ENCODE results near the gene AOPEP. TPM values are rescaled to one million over a fixed set of nuclear protein-coding genes. Genes with fewer than 3 reads are reported as not detected.

Gene AOPEP
- polyA plus RNA-seq, 2 of the 4 experiments (the other 2 are of a cell fraction), result 226 to 266 TPM

DNA sequence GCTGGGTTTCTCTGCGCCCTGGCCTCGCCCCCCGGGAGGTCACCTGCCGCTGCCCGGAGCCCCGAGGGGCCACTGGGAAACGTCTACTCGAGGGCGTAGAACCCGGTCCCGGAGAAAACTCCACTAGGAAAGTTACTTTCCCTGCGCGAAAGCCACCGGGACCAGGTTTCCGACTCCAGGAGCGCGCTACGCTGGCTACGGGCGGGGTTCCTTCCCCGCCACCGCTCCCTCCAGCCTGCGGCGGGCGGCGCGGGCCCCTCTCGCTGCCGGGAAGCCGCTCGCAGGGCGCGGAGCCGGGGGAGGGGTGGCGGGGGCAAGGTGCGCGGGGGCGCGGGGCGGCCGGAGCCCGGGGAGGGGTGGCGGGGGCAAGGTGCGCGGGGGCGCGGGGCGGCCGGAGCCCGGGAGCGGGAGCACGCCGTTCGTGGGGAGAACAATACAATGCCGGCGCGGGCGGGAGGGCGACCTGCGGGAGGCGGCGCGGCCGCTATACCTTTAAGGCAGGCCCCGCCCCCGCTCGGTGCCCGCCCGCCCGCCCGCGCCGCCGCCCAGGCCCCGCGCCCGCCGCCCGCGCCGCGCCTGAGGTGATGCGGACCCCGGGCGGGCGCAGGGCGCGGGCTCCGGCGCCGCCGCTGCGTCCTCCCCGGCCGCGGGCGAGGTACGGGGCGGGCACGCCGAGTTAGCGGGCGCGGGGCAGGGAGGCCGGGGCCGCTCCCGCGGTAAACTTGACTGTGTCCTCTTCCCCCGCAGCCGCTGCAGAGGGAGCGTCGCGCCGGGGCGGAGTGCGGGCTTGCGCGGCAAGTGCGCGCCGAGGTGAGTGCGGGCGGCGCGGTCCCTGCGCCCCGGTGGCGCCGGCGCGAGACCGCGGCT, 278.1 kb downstream of the AOPEP start:
- 0% methylated on average over 8 of the region's 133 CpGs for WGBS (ENCODE audit: missing lambda C conversion rate)
- Histone ChIP-seq H3K4me3 (peak overlapping the region; percentile 87), H3K4me2 (peak overlapping the region; percentile 98), H3K27ac (peak overlapping the region; percentile 99 to 100), H3K9me3 (no peaks in the 10 kb centered on the region), H3K4me1 (peaks cover 44% of the 10 kb centered on the region)
- ATAC-seq (peak; percentile 57 to 76), DNase-seq (ENCODE audit: low read depth in 1 of 2, low spot score in 1 of 2) (peak in 1 of 2 experiments; percentile 74), FAIRE-seq (no peak)
- POLR2A ChIA-PET, result interaction anchor here (1.0 to 1.6 kb wide), 5 partner anchors 58 to 221 kb away, joined by 3 to 12 read pairs (median 3); no protein-coding TSS in a partner anchor
- CTCF ChIA-PET, result interaction anchor here (1.0 to 1.2 kb wide), 2 partner anchors 24 to 123 kb away, joined by 3 read pairs; no protein-coding TSS in a partner anchor
- TF ChIP-seq, protein P1, sequence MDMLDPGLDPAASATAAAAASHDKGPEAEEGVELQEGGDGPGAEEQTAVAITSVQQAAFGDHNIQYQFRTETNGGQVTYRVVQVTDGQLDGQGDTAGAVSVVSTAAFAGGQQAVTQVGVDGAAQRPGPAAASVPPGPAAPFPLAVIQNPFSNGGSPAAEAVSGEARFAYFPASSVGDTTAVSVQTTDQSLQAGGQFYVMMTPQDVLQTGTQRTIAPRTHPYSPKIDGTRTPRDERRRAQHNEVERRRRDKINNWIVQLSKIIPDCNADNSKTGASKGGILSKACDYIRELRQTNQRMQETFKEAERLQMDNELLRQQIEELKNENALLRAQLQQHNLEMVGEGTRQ (IDR thresholded peaks at IDR 0.05), result no peak
- TF ChIP-seq FOXS1 (CRISPR knock-in tag; IDR thresholded peaks at IDR 0.05) (no peak), CTCF (IDR thresholded peaks at IDR 0.05) (no peak), ATOH8 (CRISPR knock-in tag; IDR thresholded peaks at IDR 0.05; ENCODE audit: low read depth) (no peak), SMC3 (IDR thresholded peaks at IDR 0.05) (no peak; the same call in 2 of the 3 replicates), RFX5 (IDR thresholded peaks at IDR 0.05) (no peak), MAFK (IDR thresholded peaks at IDR 0.05; ENCODE audit: partially characterized antibody) (no peak), ESRRA (IDR thresholded peaks at IDR 0.05; ENCODE audit: borderline replicate concordance, low read length) (no peak), CEBPB (IDR thresholded peaks at IDR 0.05) (no peak), CBX8 (IDR thresholded peaks at IDR 0.05) (no peak), RAD21 (conservative IDR thresholded peaks at IDR 0.05 in 1 of 2, IDR thresholded peaks at IDR 0.05 in 1 of 2) (no peak; a peak in 1 of 5 replicates), RNF2 (IDR thresholded peaks at IDR 0.05; ENCODE audit: borderline replicate concordance, low read depth) (no peak), ZNF302 (CRISPR knock-in tag; IDR thresholded peaks at IDR 0.05) (no peak), FOSB (CRISPR knock-in tag; IDR thresholded peaks at IDR 0.05) (no peak; the same call in 1 of the 2 replicates), GATA3 (IDR thresholded peaks at IDR 0.05; ENCODE audit: borderline replicate concordance) (no peak; the same call in 1 of the 2 replicates), TP53 (CRISPR knock-in tag; IDR thresholded peaks at IDR 0.05) (peak; percentile 84; the same call in 1 of the 2 replicates), HOXA7 (CRISPR knock-in tag; IDR thresholded peaks at IDR 0.05) (no peak; the same call in 1 of the 2 replicates), EHMT2 (IDR thresholded peaks at IDR 0.05; ENCODE audit: low read depth) (no peak), HOXB5 (CRISPR knock-in tag; IDR thresholded peaks at IDR 0.05) (peak; percentile 63), MYC (IDR thresholded peaks at IDR 0.05; ENCODE audit: borderline replicate concordance, low read length) (no peak), HEYL (CRISPR knock-in tag; IDR thresholded peaks at IDR 0.05) (no peak), HOXB13 (CRISPR knock-in tag; IDR thresholded peaks at IDR 0.05; ENCODE audit: low read depth) (no peak), POLR2AphosphoS2 (conservative IDR thresholded peaks at IDR 0.05; ENCODE audit: low read length) (peak; percentile 67; the same call in 1 of the 2 replicates), EP300 (IDR thresholded peaks at IDR 0.05) (no peak; a peak in 1 of 5 replicates), BHLHE40 (IDR thresholded peaks at IDR 0.05; ENCODE audit: low read depth, low read length) (no peak)
- TF ChIP-seq, protein P2, sequence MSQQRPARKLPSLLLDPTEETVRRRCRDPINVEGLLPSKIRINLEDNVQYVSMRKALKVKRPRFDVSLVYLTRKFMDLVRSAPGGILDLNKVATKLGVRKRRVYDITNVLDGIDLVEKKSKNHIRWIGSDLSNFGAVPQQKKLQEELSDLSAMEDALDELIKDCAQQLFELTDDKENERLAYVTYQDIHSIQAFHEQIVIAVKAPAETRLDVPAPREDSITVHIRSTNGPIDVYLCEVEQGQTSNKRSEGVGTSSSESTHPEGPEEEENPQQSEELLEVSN (IDR thresholded peaks at IDR 0.05; ENCODE audit: borderline replicate concordance, low read depth), result no peak
- TF ChIP-seq, protein P3, sequence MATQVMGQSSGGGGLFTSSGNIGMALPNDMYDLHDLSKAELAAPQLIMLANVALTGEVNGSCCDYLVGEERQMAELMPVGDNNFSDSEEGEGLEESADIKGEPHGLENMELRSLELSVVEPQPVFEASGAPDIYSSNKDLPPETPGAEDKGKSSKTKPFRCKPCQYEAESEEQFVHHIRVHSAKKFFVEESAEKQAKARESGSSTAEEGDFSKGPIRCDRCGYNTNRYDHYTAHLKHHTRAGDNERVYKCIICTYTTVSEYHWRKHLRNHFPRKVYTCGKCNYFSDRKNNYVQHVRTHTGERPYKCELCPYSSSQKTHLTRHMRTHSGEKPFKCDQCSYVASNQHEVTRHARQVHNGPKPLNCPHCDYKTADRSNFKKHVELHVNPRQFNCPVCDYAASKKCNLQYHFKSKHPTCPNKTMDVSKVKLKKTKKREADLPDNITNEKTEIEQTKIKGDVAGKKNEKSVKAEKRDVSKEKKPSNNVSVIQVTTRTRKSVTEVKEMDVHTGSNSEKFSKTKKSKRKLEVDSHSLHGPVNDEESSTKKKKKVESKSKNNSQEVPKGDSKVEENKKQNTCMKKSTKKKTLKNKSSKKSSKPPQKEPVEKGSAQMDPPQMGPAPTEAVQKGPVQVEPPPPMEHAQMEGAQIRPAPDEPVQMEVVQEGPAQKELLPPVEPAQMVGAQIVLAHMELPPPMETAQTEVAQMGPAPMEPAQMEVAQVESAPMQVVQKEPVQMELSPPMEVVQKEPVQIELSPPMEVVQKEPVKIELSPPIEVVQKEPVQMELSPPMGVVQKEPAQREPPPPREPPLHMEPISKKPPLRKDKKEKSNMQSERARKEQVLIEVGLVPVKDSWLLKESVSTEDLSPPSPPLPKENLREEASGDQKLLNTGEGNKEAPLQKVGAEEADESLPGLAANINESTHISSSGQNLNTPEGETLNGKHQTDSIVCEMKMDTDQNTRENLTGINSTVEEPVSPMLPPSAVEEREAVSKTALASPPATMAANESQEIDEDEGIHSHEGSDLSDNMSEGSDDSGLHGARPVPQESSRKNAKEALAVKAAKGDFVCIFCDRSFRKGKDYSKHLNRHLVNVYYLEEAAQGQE (IDR thresholded peaks at IDR 0.05), result no peak
- TF ChIP-seq, protein P4, sequence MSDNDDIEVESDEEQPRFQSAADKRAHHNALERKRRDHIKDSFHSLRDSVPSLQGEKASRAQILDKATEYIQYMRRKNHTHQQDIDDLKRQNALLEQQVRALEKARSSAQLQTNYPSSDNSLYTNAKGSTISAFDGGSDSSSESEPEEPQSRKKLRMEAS (IDR thresholded peaks at IDR 0.05), result peak; percentile 80; the same call in 1 of the 2 replicates
- TF ChIP-seq, protein P5, sequence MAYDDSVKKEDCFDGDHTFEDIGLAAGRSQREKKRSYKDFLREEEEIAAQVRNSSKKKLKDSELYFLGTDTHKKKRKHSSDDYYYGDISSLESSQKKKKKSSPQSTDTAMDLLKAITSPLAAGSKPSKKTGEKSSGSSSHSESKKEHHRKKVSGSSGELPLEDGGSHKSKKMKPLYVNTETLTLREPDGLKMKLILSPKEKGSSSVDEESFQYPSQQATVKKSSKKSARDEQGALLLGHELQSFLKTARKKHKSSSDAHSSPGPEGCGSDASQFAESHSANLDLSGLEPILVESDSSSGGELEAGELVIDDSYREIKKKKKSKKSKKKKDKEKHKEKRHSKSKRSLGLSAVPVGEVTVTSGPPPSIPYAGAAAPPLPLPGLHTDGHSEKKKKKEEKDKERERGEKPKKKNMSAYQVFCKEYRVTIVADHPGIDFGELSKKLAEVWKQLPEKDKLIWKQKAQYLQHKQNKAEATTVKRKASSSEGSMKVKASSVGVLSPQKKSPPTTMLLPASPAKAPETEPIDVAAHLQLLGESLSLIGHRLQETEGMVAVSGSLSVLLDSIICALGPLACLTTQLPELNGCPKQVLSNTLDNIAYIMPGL (CRISPR knock-in tag; IDR thresholded peaks at IDR 0.05; ENCODE audit: borderline replicate concordance), result 0 out of 2 replicates have a peak, but pooled peaks have one; percentile 49
